Parathyroid adenoma (tissue), 2 donors: ENCODE results near the gene GNG2.

Experiments
- H2AFZ ChIP-seq: fragments of 300-600 bp; sonication (generic); one replicate; pipeline ENCODE4 v1.7.0; 2017; ENCODE audit warnings: antibody characterized with exemption, mild to moderate bottlenecking
- H3K27ac ChIP-seq: fragments of 300-600 bp; sonication (generic); one replicate; pipeline ENCODE4 v1.7.0; 2017
- H3K27me3 ChIP-seq: fragments of 300-600 bp; sonication (generic); one replicate; pipeline ENCODE4 v1.7.0; 2017; ENCODE audit warnings: low read length; ENCODE audit not compliant: control insufficient read depth, insufficient read depth
- H3K36me3 ChIP-seq: fragments of 300-600 bp; sonication (generic); one replicate; pipeline ENCODE4 v1.7.0; 2017; ENCODE audit warnings: low read length; ENCODE audit not compliant: control insufficient read depth, insufficient read depth
- H3K4me1 ChIP-seq: fragments of 300-600 bp; sonication (generic); one replicate; pipeline ENCODE4 v1.7.0; 2017; ENCODE audit warnings: control low read depth
- H3K4me2 ChIP-seq: fragments of 300-600 bp; sonication (generic); one replicate; pipeline ENCODE4 v1.7.0; 2017; ENCODE audit warnings: low read length
- H3K4me3 ChIP-seq: fragments of 300-600 bp; sonication (generic); one replicate; pipeline ENCODE4 v1.7.0; 2017; ENCODE audit warnings: low read depth, low read length
- H3K79me2 ChIP-seq: fragments of 300-600 bp; sonication (generic); one replicate; pipeline ENCODE4 v1.7.0; 2017; ENCODE audit warnings: control low read depth
- H3K9ac ChIP-seq: fragments of 300-600 bp; sonication (generic); one replicate; pipeline ENCODE4 v1.7.0; 2017; ENCODE audit warnings: mild to moderate bottlenecking
- H3K9me3 ChIP-seq: fragments of 300-600 bp; sonication (generic); one replicate; pipeline ENCODE4 v1.7.0; 2017; ENCODE audit warnings: low read length; ENCODE audit not compliant: control insufficient read depth
- TF ChIP-seq, protein P1 (sequence below): fragments of 300-600 bp; sonication (generic); IDR thresholded peaks from one replicate; pipeline ENCODE4 v1.7.0; 2017; ENCODE audit warnings: antibody characterized with exemption, mild to moderate bottlenecking
- donor health status: primary hyperparathyroidism.

Gene GNG2

DNA sequence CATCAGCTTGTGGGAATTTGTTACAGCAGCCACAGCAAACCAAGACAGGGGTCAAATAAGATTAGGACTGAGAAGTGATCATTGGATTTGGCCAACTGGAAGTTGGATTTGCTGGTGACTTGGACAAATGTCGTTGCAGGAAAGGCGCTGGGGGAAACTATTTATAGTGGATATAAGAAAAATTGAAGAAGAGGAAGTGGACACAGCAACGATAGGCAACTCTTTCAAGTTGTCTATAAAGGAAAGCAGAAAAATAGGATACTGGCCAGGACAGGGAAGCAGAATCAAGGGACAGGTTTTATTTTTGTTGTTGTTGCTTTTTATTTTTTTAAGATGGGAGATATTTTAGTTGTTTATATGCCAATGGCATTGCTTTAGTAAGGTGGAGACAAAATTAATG, 72.8 kb downstream of the GNG2 start:
- Histone ChIP-seq H3K9ac (no peak overlapping the region), H3K27ac (no peak overlapping the region), H3K36me3 (no peaks in the 10 kb centered on the region)

DNA sequence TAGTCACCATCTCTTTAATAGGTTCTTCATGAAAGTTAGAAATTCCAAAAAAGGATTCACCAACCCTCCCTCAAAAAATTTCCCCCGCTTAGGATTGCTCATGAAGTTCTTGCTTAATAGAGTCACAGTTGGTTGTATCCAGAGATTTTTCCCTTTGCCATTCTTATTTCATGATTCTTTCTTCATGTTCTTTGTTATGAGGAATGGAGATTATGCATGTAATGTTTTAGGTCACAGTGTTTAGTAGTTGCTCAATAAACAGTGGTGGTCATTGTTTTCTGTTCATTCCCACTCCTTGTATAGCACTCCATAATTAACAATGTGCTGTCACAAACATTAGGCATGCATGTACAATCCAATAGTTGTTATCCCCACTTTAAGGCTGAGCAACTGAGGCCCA, 77.7 kb downstream of the GNG2 start:
- no peaks in the 10 kb centered on the region for H3K9me3 ChIP-seq
- TF ChIP-seq, protein P1, sequence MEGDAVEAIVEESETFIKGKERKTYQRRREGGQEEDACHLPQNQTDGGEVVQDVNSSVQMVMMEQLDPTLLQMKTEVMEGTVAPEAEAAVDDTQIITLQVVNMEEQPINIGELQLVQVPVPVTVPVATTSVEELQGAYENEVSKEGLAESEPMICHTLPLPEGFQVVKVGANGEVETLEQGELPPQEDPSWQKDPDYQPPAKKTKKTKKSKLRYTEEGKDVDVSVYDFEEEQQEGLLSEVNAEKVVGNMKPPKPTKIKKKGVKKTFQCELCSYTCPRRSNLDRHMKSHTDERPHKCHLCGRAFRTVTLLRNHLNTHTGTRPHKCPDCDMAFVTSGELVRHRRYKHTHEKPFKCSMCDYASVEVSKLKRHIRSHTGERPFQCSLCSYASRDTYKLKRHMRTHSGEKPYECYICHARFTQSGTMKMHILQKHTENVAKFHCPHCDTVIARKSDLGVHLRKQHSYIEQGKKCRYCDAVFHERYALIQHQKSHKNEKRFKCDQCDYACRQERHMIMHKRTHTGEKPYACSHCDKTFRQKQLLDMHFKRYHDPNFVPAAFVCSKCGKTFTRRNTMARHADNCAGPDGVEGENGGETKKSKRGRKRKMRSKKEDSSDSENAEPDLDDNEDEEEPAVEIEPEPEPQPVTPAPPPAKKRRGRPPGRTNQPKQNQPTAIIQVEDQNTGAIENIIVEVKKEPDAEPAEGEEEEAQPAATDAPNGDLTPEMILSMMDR = no peak
- H3K27me3 ChIP-seq = no peaks in the 10 kb centered on the region
- H3K27ac ChIP-seq = no peak overlapping the region
- H3K4me2 ChIP-seq = no peak overlapping the region
- H3K4me1 ChIP-seq = no peaks in the 10 kb centered on the region
- H3K9ac ChIP-seq = no peak overlapping the region
- no peaks in the 10 kb centered on the region for H3K79me2 ChIP-seq
- no peak overlapping the region for H3K4me3 ChIP-seq
- no peaks in the 10 kb centered on the region for H3K36me3 ChIP-seq
- H2AFZ ChIP-seq = no peak overlapping the region

More for the DNA sequence above, 72.8 kb downstream of the GNG2 start:
- Histone ChIP-seq H3K4me1 (no peaks in the 10 kb centered on the region), H3K27me3 (no peaks in the 10 kb centered on the region), H3K4me2 (no peak overlapping the region), H3K9me3 (no peaks in the 10 kb centered on the region), H3K4me3 (no peak overlapping the region), H3K79me2 (no peaks in the 10 kb centered on the region), H2AFZ (no peak overlapping the region)
- TF ChIP-seq, protein P1 = no peak

DNA sequence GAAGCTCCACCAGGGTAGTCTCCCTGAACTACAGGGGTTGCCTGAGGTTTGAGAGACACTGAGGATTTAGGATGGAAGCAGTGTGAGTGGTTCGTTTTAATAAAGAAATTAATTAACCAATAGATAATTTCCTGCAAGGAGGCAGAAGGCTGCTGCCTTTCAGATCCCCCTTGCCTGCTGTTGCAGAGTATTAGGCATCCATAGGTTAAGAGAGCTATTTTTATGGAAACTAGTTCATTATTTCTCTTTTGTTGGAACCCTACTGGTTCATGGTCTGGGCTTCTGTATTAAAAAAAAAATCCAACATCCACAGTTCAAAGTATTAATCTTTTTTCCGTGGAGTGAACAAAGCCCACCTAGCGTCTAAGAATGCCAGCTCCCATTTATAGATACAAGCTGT, 78.4 kb downstream of the GNG2 start:
- Histone ChIP-seq H3K4me1 (no peaks in the 10 kb centered on the region), H3K4me3 (no peak overlapping the region), H3K4me2 (no peak overlapping the region), H3K27ac (no peak overlapping the region), H3K36me3 (no peaks in the 10 kb centered on the region), H3K9me3 (no peaks in the 10 kb centered on the region), H3K79me2 (no peaks in the 10 kb centered on the region), H2AFZ (no peak overlapping the region), H3K9ac (no peak overlapping the region), H3K27me3 (no peaks in the 10 kb centered on the region)
- TF ChIP-seq, protein P1 = no peak

DNA sequence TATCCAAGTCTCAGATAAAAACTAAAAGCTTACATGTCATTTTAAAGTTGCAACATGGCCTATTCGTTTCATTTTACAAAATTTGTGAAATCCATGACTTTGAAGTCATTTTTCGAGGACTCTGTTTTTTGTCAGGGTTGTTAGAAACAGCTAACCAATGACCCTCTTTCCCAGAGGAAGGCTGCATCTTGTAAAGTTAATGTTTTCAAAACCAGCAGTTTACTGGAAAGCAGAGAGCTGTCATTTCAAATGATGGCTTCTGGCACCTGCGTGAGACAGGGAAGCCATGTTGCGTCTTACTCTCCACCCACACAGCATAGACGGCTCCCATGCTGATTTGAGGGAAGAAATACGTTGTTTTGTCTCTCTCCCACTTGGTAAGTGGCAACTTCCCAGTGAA, 78.8 kb downstream of the GNG2 start:
- no peak overlapping the region for H3K9ac ChIP-seq
- H3K9me3 ChIP-seq = no peaks in the 10 kb centered on the region
- no peak overlapping the region for H3K4me3 ChIP-seq
- H2AFZ ChIP-seq = no peak overlapping the region
- no peaks in the 10 kb centered on the region for H3K4me1 ChIP-seq
- H3K27ac ChIP-seq = no peak overlapping the region
- no peaks in the 10 kb centered on the region for H3K36me3 ChIP-seq
- H3K79me2 ChIP-seq = no peaks in the 10 kb centered on the region
- TF ChIP-seq, protein P1 = no peak
- H3K27me3 ChIP-seq = no peaks in the 10 kb centered on the region
- no peak overlapping the region for H3K4me2 ChIP-seq

DNA sequence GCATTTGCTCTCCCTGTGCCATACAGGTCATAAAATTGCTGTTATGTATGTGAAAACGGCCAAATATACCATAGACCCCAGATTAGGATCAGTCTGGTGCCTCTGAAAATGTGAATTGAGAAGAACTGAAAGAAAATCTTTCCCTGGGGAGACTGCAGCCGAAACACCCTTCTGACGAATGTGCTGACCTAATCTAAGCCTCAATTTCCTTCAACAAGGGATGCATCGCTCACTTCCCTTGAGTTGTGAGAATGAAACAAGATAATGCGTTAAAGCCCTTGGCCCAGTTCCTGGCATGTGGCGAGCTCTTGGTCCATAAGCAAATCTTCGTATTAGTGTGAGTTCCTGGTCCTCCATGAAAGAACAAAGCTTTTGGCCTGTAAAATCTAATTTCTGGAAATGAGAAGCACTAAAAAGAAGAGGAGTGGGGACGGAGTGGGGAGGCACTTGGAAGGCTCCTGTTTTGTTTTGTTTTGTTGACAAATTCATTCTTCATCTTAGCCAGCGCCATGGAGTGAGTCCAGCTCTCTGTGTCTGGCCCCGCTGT, 79.4 kb downstream of the GNG2 start:
- H3K27ac ChIP-seq = no peak overlapping the region
- H3K4me2 ChIP-seq = no peak overlapping the region
- H3K79me2 ChIP-seq = no peaks in the 10 kb centered on the region
- H3K4me3 ChIP-seq = no peak overlapping the region
- no peaks in the 10 kb centered on the region for H3K36me3 ChIP-seq
- no peaks in the 10 kb centered on the region for H3K27me3 ChIP-seq
- TF ChIP-seq, protein P1 = no peak
- no peak overlapping the region for H3K9ac ChIP-seq
- H3K9me3 ChIP-seq = no peaks in the 10 kb centered on the region
- H3K4me1 ChIP-seq = no peaks in the 10 kb centered on the region
- H2AFZ ChIP-seq = no peak overlapping the region
